Measurements from ENCODE around the gene BAZ2B. TPM values are rescaled to one million over a fixed set of nuclear protein-coding genes. Genes with fewer than 3 reads are reported as not detected.

The BAZ2B gene
- total RNA-seq, 1 experiment from 2014 or later = 54.9 TPM

- Histone ChIP-seq H3K79me1 (ENCODE audit: insufficient read depth, low read depth, low read length, poor library complexity, severe bottlenecking) (no peaks in the 10 kb centered on the region), H3K4ac (ENCODE audit: low read depth, low read length) (no peak overlapping the region), H4K8ac (replicated peaks; ENCODE audit: insufficient read length, low read depth, low read length) (no peak overlapping the region), H3K27ac (ENCODE audit: insufficient read length, low read depth, low read length) (no peak overlapping the region), H2BK20ac (ENCODE audit: low read depth, low read length, poor library complexity, severe bottlenecking) (no peak overlapping the region), H3K79me2 (ENCODE audit: insufficient read depth, low read length) (peaks cover 4% of the 10 kb centered on the region; the same call in 1 of the 2 replicates), H3K14ac (ENCODE audit: insufficient read depth, low read length) (no peak overlapping the region), H3K18ac (ENCODE audit: insufficient read length, low read depth, low read length) (no peak overlapping the region), H3K4me1 (ENCODE audit: insufficient read depth, low read length) (no peaks in the 10 kb centered on the region), H2BK12ac (ENCODE audit: insufficient read length, low read depth, low read length) (no peak overlapping the region), H3K56ac (ENCODE audit: insufficient read length, low read depth, low read length) (no peak overlapping the region), H2BK120ac (ENCODE audit: low read depth, low read length, poor library complexity, severe bottlenecking) (no peak overlapping the region), H4K20me1 (ENCODE audit: control insufficient read depth, insufficient read depth, insufficient read length) (no peaks in the 10 kb centered on the region), H4K5ac (ENCODE audit: insufficient read length, low read depth, low read length) (no peak overlapping the region), H4K91ac (ENCODE audit: insufficient read length, low read depth, low read length) (no peak overlapping the region), H3K23ac (ENCODE audit: insufficient read length, low read depth, low read length) (no peak overlapping the region), H3K4me2 (ENCODE audit: insufficient read depth, insufficient read length, low read length) (no peak overlapping the region), H3K9ac (ENCODE audit: extremely low read depth, insufficient read length, low read length) (no peak overlapping the region), H3K23me2 (ENCODE audit: insufficient read length, low read depth, low read length, poor library complexity, severe bottlenecking) (no peaks in the 10 kb centered on the region), H3K9me3 (ENCODE audit: control insufficient read depth, low read depth, low read length) (no peaks in the 10 kb centered on the region), H2BK5ac (ENCODE audit: insufficient read length, low read length) (no peak overlapping the region), H2AK5ac (ENCODE audit: insufficient read length, low read length) (no peak overlapping the region), H2BK15ac (ENCODE audit: low read depth, low read length) (no peak overlapping the region), H3K27me3 (ENCODE audit: insufficient read depth, low read length) (no peaks in the 10 kb centered on the region), H3T11ph (ENCODE audit: low read length) (no peak overlapping the region), H2AFZ (ENCODE audit: low read length) (no peak overlapping the region)
- H3K9me3 Mint-ChIP-seq = no peaks in the 10 kb centered on the region
- no CpG with 5 or more reads among the region's 2 CpGs for WGBS (ENCODE audit: extremely low coverage, insufficient read length, low lambda C conversion rate)
- no peak overlapping the region for H3K27ac Mint-ChIP-seq
- no peaks in the 10 kb centered on the region for H3K27me3 Mint-ChIP-seq (ENCODE audit: low read depth)
- H3K36me3 Mint-ChIP-seq (ENCODE audit: insufficient read depth in 1 of 3, low read depth in 3 of 3) = peaks cover 1 to 15% (median 11%) of the 10 kb centered on the region in 3 experiments; a peak in 6 of 7 replicates
- DNase-seq = no peak
- H3K4me3 Mint-ChIP-seq = no peak overlapping the region
- TF ChIP-seq CTCF (conservative IDR thresholded peaks at IDR 0.05) = no peak
- H3K4me1 Mint-ChIP-seq = peaks cover 12 to 13% of the 10 kb centered on the region in 2 experiments
Measured at GRCh38 chr2:159562248-159562647, 54.1 kb downstream of the BAZ2B start.

Data from H9 (cell line).